Measurements from ENCODE around the gene HHIPL2.

Gene HHIPL2

GRCh38 chr1:222547944-222548671, at the start of gene HHIPL2:
TSS of gene HHIPL2 (minus strand) at chr1:222548104. CDS start at chr1:222548044, 60 bp downstream.
- TF ChIP-seq GATA3 (IDR thresholded peaks at IDR 0.05; ENCODE audit: low read depth, low read length) (no peak), GATA2 (IDR thresholded peaks at IDR 0.05; ENCODE audit: low read depth, low read length) (no peak)

GRCh38 chr1:222596696-222597095, 48.8 kb upstream of the HHIPL2 start:
- TF ChIP-seq GATA2 (IDR thresholded peaks at IDR 0.05; ENCODE audit: low read depth, low read length), result no peak
- TF ChIP-seq GATA3 (IDR thresholded peaks at IDR 0.05; ENCODE audit: low read depth, low read length), result no peak

GRCh38 chr1:222594789-222595188, 46.9 kb upstream of the HHIPL2 start:
- TF ChIP-seq GATA2 (IDR thresholded peaks at IDR 0.05; ENCODE audit: low read depth, low read length) (no peak), GATA3 (IDR thresholded peaks at IDR 0.05; ENCODE audit: low read depth, low read length) (no peak)

GRCh38 chr1:222592171-222592570, 44.3 kb upstream of the HHIPL2 start:
- TF ChIP-seq GATA2 (IDR thresholded peaks at IDR 0.05; ENCODE audit: low read depth, low read length) (no peak), GATA3 (IDR thresholded peaks at IDR 0.05; ENCODE audit: low read depth, low read length) (no peak)

- TF ChIP-seq GATA2 (IDR thresholded peaks at IDR 0.05; ENCODE audit: low read depth, low read length) (no peak), GATA3 (IDR thresholded peaks at IDR 0.05; ENCODE audit: low read depth, low read length) (no peak)
Measured at GRCh38 chr1:222589462-222590302, 41.8 kb upstream of the HHIPL2 start, which contains the start of gene TAF1A. TSS of gene TAF1A (minus strand) at chr1:222589933.

- no peak for TF ChIP-seq GATA2 (IDR thresholded peaks at IDR 0.05; ENCODE audit: low read depth, low read length)
Measured at GRCh38 chr1:222588135-222588534, 40.2 kb upstream of the HHIPL2 start.

DNA sequence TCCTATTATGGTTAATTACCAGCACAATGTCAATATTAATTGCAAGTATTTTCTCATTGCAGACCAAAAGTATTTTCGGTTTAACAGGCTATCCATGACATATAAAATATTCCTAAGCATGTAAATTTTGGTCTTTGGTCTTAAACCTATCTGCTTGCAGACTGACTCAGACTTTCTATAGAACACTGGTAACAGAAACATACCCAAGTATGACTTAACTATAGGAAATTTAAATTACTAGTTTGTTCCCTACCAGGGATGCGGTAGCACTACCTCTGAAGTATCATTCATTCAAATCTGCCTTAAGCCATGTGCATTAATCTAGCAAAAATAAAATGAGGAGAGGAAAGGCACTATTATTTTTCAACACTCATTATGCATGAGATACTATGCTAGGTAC, 38.9 kb upstream of the HHIPL2 start:
- TF ChIP-seq GATA3 (IDR thresholded peaks at IDR 0.05; ENCODE audit: low read depth, low read length), result no peak

GRCh38 chr1:222583079-222583478, 35.2 kb upstream of the HHIPL2 start:
- no peak for TF ChIP-seq GATA2 (IDR thresholded peaks at IDR 0.05; ENCODE audit: low read depth, low read length)
- TF ChIP-seq GATA3 (IDR thresholded peaks at IDR 0.05; ENCODE audit: low read depth, low read length), result no peak

DNA sequence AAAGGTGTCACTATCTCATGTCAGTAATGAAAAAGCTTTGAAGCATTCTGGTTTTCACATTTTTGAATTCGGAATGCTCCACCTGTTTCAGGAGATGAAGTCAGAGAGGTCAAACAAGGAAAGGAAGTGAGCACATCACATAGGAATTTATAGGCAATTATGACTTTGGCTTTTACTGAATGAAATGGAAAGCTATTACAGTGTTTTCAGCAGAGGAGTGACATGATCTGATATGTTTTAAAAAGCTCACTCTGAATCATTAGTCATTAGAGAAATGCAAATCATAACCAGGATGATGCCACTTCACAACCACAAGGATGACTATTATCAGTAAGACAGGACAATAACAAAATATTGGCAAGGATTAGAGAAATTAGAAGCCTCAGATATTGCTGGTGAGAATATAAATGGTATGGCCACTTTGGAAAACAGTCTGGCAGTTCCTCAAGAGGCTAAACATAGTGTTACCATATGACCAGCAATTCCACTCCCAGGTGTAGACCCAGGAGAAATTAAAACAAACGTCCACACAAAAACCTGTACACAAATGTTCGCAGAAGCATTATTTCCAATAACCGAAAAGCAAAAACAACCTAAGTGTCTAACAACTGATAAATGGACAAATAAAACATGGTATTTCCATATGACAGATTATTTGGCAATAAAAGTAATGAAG, 34.3 kb upstream of the HHIPL2 start:
- no peak for TF ChIP-seq GATA2 (IDR thresholded peaks at IDR 0.05; ENCODE audit: low read depth, low read length)
- TF ChIP-seq GATA3 (IDR thresholded peaks at IDR 0.05; ENCODE audit: low read depth, low read length), result no peak

DNA sequence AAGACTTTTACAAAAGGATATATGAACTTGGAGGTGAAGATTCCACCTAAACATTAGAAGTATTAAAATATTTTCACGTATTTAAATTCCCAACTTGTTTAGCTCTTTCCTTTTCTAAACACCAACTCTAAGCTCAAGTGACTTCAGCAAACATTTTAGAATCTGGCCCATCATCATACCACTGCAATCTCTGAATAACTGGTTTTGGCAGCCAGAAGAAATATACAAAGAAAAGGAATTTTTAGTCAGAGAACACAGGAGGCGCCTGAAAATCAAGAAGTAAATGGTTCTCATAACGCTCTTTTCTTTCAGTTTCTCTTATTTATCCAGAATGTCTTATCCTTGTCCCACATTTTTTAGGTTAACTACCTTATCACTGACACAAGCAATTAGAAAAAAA, 31.4 kb upstream of the HHIPL2 start:
- TF ChIP-seq GATA2 (IDR thresholded peaks at IDR 0.05; ENCODE audit: low read depth, low read length), result no peak
- no peak for TF ChIP-seq GATA3 (IDR thresholded peaks at IDR 0.05; ENCODE audit: low read depth, low read length)

- TF ChIP-seq GATA2 (IDR thresholded peaks at IDR 0.05; ENCODE audit: low read depth, low read length) (no peak), GATA3 (IDR thresholded peaks at IDR 0.05; ENCODE audit: low read depth, low read length) (no peak)
Measured at GRCh38 chr1:222570837-222571236, 22.9 kb upstream of the HHIPL2 start.

- no peak for TF ChIP-seq GATA3 (IDR thresholded peaks at IDR 0.05; ENCODE audit: low read depth, low read length)
- TF ChIP-seq GATA2 (IDR thresholded peaks at IDR 0.05; ENCODE audit: low read depth, low read length), result no peak
Measured at GRCh38 chr1:222561656-222562055, 13.8 kb upstream of the HHIPL2 start.

DNA sequence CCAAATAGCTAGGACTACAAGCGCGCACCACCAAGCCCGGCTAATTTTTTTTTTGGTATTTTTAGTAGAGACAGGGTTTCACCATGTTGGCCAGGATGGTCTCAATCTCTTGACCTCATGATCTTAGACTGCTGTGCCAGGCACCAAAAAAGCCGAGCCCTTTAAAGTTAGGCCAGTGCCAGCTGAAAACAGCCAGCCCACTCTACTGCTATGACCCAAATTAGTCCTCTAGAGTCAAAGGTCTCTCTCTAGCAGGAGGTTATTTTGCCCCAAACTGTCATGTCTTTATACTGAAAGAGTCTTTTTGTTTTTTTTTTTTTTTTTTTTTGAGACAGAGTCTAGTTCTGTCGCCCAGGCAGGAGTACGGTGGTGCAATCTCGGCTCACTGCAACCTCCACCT, 9.7 kb upstream of the HHIPL2 start:
- TF ChIP-seq GATA3 (IDR thresholded peaks at IDR 0.05; ENCODE audit: low read depth, low read length) (no peak), GATA2 (IDR thresholded peaks at IDR 0.05; ENCODE audit: low read depth, low read length) (no peak)

DNA sequence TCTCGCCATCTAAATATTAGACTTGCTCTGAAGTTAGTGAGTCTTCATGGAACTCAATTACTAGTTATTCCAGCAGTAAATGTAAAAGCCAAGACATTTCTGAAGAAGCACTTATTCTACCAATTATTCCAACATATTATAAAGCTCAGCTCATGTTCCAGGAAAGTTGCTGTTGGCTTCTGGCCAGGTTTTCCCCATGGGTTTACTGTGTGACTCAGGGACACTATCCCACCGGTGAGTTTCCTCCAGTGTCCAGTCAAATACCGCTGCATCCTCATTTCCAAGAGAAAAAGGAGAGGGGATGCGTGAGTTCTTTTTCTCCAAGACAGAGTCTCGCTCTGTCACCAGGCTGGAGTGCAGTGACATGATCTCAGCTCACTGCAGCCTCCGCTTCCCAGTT, 9.2 kb upstream of the HHIPL2 start:
- TF ChIP-seq GATA3 (IDR thresholded peaks at IDR 0.05; ENCODE audit: low read depth, low read length), result no peak
- TF ChIP-seq GATA2 (IDR thresholded peaks at IDR 0.05; ENCODE audit: low read depth, low read length), result no peak
